NCI-H748 (cell line): Measurements from ENCODE around the gene TRAF3.
A peak's percentile ranks its signal among the peaks of the same experiment; 100 is the strongest.
"Not testable (repeated sequence)": the region's sequence is repeated elsewhere in the genome, so short reads cannot be mapped to it uniquely, and the experiment has no call there.

Experiments
- DNase-seq: peaks from one replicate; lab custom pipeline; 2025; ENCODE audit not compliant: unreplicated experiment; lab: John Stamatoyannopoulos, UW

Gene TRAF3

DNA sequence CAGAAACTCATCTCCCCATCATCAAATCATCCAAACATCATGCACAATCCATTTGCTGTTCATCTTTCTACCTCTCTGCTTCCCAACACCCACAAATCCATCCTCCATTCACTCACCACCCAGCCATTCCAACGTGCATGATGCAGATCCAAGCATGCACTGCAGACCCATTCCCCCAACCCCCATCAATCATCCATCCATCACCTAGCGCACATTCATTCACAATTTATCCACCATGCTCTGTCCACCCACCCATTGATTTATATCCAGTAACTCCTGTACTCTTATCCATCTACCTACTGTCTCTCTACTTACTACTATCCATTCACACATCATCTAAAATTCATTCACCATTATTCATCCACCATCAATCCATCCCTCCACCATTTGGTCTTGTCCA lies 141.2 kb downstream of the TRAF3 start:
- DNase-seq: no peak

DNA sequence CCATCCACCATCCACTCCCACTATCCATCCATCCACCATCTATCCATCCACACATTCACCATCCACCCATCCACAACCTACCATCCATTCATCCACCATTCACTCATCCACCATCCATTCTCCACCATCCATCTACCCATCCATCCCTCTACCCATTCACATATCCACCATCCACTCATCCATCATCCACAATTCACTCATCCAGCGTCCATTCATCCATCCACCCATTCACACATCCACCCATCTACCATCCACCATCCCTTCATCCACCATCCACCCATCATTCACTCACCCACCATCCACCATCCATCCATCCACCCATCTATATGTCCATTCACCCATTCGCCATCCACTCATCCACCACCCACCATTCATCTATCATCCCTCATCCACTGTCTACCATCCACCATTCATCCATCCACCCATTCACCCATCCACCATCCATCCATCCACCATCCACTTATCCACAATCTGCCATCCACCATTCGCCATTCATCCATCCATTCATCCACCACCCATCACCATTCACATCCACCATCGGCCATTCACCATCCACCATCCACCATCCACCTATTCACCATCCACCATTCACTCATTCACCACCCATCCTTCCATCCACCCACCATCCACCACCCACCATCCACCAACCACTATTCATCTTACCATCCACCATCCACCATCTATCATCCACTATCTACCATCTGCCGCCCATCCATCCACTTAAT lies 143.2 kb downstream of the TRAF3 start:
- no peak for DNase-seq

- no peak for DNase-seq
Measured at GRCh38 chr14:102920998-102921304, 143.7 kb downstream of the TRAF3 start.

GRCh38 chr14:102922490-102923200 lies 145.4 kb downstream of the TRAF3 start, which contains the start of gene AMN:
Gene AMN (plus strand): TSS chr14:102922663. CDS start chr14:102922689, 26 bp downstream.
- no peak for DNase-seq

- no peak for DNase-seq
Measured at GRCh38 chr14:102923201-102923924, 146.1 kb downstream of the TRAF3 start.

DNA sequence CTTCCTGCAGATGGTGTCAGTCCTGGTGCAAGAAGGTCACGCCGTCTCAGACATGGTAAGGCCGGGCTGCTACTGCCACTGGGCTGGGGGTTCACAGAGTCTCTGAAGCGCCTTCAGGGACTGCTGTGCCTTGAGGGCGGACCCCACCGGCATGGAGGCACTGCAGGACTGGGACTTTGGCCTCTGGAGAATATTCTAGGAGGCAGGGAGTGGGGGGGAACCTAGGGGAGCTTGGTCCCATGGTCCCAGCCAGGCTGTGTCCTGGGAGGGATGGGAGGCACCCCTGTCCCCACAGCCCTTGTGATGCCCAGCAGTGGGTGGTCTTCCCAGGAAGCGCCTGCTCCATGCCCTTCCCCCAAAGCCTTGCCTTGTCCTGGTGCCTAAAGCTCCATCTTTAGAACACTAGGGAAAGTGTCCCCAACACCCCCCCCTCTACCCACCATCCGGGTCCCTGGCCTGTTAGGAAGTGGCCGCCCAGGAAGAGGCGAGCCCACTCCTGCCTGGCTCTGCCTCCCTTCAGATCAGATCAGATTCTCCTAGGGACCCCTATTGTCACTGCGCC lies 146.8 kb downstream of the TRAF3 start:
- DNase-seq: no peak

DNA sequence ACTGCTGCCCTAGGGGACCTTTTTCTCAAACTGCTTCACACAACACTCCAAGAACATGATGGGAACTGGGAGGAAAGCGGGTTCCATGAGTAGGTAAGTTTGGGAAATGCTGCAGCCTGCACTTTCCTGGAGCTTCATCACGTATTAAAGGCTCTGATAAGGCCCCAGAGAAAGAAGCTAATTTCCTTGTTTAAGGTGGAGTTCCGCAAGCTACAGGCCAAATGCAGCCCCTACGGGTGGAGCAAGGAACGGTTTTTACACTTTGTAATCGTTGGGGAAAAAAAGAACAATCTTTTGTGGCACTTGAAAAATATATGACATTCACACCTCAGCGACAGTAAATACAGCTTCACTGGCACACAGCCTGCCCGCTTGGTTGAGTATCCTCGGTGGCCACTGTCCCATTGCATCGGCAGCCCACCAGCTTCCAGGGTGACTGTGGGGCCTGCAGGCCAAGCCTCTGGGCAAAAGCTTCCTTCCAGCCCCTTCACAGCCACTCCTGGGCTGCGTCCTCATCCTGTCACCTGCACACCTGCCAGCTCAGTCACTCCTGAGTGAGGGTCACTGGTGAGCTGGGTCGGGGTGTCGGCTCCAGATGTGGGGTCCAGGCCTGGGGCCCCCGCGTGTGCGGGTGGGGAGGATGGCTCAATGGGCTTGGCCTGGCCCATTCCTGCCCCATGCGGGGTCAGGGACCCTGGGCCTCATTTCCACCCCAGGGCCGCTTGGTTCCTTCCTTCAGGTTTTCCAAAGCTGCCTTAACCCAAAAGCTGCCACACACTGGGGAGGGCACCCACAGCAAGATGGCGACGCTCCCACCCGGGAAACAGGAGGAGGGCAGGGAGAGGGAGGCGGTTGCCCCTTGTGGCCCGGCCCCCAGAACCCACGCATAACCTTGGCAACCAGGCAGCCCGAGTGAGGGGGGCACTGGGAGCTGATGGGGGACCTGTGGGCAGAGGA lies 147.7 kb downstream of the TRAF3 start:
- DNase-seq: no peak

- no peak for DNase-seq
Measured at GRCh38 chr14:102925646-102926045, 148.4 kb downstream of the TRAF3 start.

GRCh38 chr14:102926104-102926503 lies 148.9 kb downstream of the TRAF3 start:
- no peak for DNase-seq

DNA sequence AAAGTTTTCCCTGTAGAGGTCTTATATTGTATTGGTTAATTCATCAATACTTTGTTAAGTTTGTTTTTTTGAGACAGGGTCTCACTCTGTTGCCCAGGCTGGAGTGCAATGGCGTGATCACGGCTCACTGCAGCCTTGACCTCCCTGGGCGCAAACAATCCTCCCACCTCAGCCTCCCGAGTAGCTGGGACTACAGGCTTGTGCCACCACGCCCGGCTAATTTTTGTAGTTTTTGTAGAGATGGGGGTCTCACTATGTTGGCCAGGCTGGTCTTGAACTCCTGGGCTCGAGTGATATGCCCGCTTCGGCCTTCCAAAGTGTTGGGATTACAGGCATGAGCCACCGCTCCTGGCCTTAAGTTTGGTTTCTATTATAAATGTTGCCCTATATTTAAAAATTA lies 149.6 kb downstream of the TRAF3 start:
- not testable (repeated sequence) for DNase-seq

- no peak for DNase-seq
Measured at GRCh38 chr14:102927346-102927877, 150.2 kb downstream of the TRAF3 start.

GRCh38 chr14:102927878-102928411 lies 150.7 kb downstream of the TRAF3 start:
- DNase-seq: no peak

DNA sequence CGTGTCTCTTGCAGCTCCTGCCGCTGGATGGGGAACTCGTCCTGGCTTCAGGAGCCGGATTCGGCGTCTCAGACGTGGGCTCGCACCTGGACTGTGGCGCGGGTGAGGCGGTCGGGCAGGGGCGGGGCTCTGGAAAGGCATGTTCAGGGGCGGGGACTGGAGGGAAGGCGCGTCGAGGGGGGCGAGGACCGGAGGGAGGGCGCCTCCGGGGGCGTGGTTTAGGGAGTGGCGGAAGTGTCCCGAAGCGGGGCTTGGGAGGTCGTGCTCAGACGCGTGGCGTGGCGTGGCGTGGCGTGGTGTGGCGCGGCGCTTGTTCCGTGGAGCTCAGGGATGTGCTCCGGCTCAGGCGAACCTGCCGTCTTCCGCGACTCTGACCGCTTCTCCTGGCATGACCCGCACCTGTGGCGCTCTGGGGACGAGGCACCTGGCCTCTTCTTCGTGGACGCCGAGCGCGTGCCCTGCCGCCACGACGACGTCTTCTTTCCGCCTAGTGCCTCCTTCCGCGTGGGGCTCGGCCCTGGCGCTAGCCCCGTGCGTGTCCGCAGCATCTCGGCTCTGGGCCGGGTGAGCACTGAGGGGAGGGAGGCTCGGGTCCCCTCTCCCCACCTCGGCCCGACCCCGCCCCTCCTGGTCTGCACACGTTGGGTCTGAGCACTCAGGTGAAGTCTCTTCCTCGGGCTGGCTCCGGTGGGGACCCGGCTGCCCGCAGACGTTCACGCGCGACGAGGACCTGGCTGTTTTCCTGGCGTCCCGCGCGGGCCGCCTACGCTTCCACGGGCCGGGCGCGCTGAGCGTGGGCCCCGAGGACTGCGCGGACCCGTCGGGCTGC lies 151.4 kb downstream of the TRAF3 start:
- peak; percentile 88 for DNase-seq

DNA sequence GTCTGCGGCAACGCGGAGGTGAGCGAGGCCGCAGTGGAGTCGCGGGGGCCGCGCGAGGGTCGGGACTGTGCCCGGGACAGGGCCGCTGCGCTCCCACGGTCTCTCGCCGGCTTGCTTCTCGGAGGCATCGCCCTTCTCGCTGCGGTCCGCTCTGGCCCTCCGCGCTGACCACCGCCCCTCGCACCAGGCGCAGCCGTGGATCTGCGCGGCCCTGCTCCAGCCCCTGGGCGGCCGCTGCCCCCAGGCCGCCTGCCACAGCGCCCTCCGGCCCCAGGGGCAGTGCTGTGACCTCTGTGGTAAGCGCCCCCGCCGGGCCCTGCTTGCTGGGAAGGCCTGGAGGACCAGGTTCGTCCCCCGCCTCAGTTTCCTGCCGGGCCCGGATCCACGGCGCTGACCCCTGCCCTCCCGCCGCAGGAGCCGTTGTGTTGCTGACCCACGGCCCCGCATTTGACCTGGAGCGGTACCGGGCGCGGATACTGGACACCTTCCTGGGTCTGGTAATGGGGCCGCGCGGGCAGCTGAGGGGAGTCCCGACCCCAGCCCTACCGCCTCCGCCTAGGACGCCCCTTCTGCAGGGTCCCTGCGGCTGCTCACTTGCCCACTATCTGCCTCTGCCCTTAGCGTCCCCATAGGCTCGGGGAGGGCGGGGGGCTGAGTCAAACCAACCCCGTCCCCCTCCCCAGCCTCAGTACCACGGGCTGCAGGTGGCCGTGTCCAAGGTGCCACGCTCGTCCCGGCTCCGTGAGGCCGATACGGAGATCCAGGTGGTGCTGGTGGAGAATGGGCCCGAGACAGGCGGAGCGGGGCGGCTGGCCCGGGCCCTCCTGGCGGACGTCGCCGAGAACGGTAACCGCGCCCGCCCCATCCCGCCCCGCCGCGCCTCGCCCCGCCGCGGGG lies 152.2 kb downstream of the TRAF3 start:
- DNase-seq: no peak

- DNase-seq: peak; percentile 66
Measured at GRCh38 chr14:102930138-102930752, 153.0 kb downstream of the TRAF3 start.

- DNase-seq: peak; percentile 69
Measured at GRCh38 chr14:102930753-102931579, 153.7 kb downstream of the TRAF3 start.
